ENCODE measurements around the gene TIMM22. TPM values are rescaled to one million over a fixed set of nuclear protein-coding genes. Genes with fewer than 3 reads are reported as not detected.

TIMM22 gene
- polyA plus RNA-seq, 1 experiment = 14.3 TPM

- Histone ChIP-seq H3K4me3 (ENCODE audit: low read depth, low read length) (no peak overlapping the region), H3K27me3 (ENCODE audit: control insufficient read depth, insufficient read depth, low read length) (no peaks in the 10 kb centered on the region), H3K36me3 (ENCODE audit: control insufficient read depth, insufficient read depth, low read length) (peaks cover 37% of the 10 kb centered on the region)
- no peak for DNase-seq (ENCODE audit: low read depth)
- TF ChIP-seq, protein P1, sequence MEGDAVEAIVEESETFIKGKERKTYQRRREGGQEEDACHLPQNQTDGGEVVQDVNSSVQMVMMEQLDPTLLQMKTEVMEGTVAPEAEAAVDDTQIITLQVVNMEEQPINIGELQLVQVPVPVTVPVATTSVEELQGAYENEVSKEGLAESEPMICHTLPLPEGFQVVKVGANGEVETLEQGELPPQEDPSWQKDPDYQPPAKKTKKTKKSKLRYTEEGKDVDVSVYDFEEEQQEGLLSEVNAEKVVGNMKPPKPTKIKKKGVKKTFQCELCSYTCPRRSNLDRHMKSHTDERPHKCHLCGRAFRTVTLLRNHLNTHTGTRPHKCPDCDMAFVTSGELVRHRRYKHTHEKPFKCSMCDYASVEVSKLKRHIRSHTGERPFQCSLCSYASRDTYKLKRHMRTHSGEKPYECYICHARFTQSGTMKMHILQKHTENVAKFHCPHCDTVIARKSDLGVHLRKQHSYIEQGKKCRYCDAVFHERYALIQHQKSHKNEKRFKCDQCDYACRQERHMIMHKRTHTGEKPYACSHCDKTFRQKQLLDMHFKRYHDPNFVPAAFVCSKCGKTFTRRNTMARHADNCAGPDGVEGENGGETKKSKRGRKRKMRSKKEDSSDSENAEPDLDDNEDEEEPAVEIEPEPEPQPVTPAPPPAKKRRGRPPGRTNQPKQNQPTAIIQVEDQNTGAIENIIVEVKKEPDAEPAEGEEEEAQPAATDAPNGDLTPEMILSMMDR (IDR thresholded peaks at IDR 0.05; ENCODE audit: insufficient read depth, low read depth, low read length) = no peak
- CTCF ChIA-PET = interaction anchor here (1.8 kb wide), 1 partner anchor 9 kb away, joined by 6 read pairs; the partner anchor contains the start of gene TIMM22
- POLR2A ChIA-PET = no interaction called here
Observed at GRCh38 chr17:1005361-1005946, 8.5 kb downstream of the TIMM22 start.

DNA sequence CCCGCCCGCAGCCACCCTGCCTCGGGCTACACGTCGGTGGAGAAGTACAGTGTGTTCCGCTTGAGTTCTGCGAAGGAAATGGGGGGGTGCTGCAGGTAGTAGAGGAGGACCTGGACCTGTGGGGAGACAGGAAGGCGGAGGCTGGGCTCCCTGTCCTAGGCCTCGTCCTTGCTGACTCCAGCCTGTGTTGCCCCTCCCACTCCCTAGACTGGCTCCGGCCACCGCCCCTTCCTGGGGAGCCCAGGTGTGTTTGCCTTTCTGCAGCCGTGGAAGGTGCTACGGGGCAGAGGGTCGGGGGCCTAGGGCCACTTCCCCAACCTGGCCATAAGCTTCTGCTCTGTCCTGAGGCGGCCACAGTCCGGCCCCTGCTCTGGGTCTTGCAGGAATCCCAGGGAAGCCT is 9.1 kb downstream of the TIMM22 start:
- peaks cover 36% of the 10 kb centered on the region for H3K36me3 ChIP-seq (ENCODE audit: control insufficient read depth, insufficient read depth, low read length)
- TF ChIP-seq, protein P1 (IDR thresholded peaks at IDR 0.05; ENCODE audit: insufficient read depth, low read depth, low read length) = no peak
- POLR2A ChIA-PET = no interaction called here
- no peak overlapping the region for H3K4me3 ChIP-seq (ENCODE audit: low read depth, low read length)
- DNase-seq (ENCODE audit: low read depth) = no peak
- H3K27me3 ChIP-seq (ENCODE audit: control insufficient read depth, insufficient read depth, low read length) = no peaks in the 10 kb centered on the region
- CTCF ChIA-PET = interaction anchor here (1.6 to 1.8 kb wide), 2 partner anchors 10 to 50 kb away, joined by 4 to 6 read pairs; partner anchors contain the start of gene TIMM22

GRCh38 chr17:1007310-1008007 is 10.5 kb downstream of the TIMM22 start:
- no peaks in the 10 kb centered on the region for H3K27me3 ChIP-seq (ENCODE audit: control insufficient read depth, insufficient read depth, low read length)
- TF ChIP-seq, protein P1 (IDR thresholded peaks at IDR 0.05; ENCODE audit: insufficient read depth, low read depth, low read length) = no peak
- ChIA-PET POLR2A (no interaction called here), CTCF (interaction anchor here (1.6 kb wide), 1 partner anchor 49 kb away, joined by 4 read pairs; no protein-coding TSS in a partner anchor)
- peaks cover 35% of the 10 kb centered on the region for H3K36me3 ChIP-seq (ENCODE audit: control insufficient read depth, insufficient read depth, low read length)
- H3K4me3 ChIP-seq (ENCODE audit: low read depth, low read length) = no peak overlapping the region
- no peak for DNase-seq (ENCODE audit: low read depth)

GRCh38 chr17:1008008-1008761 is 11.3 kb downstream of the TIMM22 start:
- CTCF ChIA-PET = interaction anchor here (1.6 kb wide), 1 partner anchor 48 kb away, joined by 4 read pairs; no protein-coding TSS in a partner anchor
- no peak overlapping the region for H3K4me3 ChIP-seq (ENCODE audit: low read depth, low read length)
- no peaks in the 10 kb centered on the region for H3K27me3 ChIP-seq (ENCODE audit: control insufficient read depth, insufficient read depth, low read length)
- peaks cover 36% of the 10 kb centered on the region for H3K36me3 ChIP-seq (ENCODE audit: control insufficient read depth, insufficient read depth, low read length)
- POLR2A ChIA-PET = no interaction called here
- TF ChIP-seq, protein P1 (IDR thresholded peaks at IDR 0.05; ENCODE audit: insufficient read depth, low read depth, low read length) = no peak
- DNase-seq (ENCODE audit: low read depth) = no peak

All from BJ (cell line).